Sigmoid colon (tissue), 4 donors: Measurements from ENCODE around the gene PHLPP1.

ENCODE experiments used
- EP300 ChIP-seq, 4 donors: sonication (generic); formaldehyde crosslinking; IDR thresholded peaks; one replicate each; pipeline ENCODE4 v1.6.1; 2017; ENCODE audit warnings: antibody characterized with exemption in 4 of 4
- TF ChIP-seq, protein P1 (sequence below), 4 experiments: fragments of 450-650 bp in 3 of 4; fragments of 200-600 bp in 1 of 4; IDR thresholded peaks; one replicate each; pipeline ENCODE4 v1.5.1; 2016 to 2019; ENCODE audit warnings: antibody characterized with exemption in 4 of 4, mild to moderate bottlenecking in 3 of 4, moderate library complexity in 2 of 4

DNA sequence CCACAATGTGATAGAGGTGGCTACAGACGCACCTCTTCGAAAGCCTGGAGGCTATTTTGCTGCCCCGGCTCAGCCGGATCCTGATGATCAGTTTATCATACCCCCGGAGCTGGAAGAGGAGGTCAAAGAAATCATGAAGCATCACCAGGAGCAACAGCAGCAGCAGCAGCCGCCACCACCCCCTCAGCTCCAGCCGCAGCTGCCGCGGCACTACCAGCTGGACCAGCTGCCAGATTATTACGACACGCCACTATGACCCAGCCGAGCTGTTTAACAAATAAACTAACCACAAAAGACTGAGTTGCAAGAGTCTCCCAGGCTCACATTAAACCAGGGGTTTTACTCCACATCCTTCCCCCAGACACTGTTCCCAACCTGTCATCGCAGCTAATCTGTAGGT, 263.8 kb downstream of the PHLPP1 start:
- TF ChIP-seq, protein P1, sequence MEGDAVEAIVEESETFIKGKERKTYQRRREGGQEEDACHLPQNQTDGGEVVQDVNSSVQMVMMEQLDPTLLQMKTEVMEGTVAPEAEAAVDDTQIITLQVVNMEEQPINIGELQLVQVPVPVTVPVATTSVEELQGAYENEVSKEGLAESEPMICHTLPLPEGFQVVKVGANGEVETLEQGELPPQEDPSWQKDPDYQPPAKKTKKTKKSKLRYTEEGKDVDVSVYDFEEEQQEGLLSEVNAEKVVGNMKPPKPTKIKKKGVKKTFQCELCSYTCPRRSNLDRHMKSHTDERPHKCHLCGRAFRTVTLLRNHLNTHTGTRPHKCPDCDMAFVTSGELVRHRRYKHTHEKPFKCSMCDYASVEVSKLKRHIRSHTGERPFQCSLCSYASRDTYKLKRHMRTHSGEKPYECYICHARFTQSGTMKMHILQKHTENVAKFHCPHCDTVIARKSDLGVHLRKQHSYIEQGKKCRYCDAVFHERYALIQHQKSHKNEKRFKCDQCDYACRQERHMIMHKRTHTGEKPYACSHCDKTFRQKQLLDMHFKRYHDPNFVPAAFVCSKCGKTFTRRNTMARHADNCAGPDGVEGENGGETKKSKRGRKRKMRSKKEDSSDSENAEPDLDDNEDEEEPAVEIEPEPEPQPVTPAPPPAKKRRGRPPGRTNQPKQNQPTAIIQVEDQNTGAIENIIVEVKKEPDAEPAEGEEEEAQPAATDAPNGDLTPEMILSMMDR (IDR thresholded peaks at IDR 0.05): no peak
- no peak for TF ChIP-seq EP300 (IDR thresholded peaks at IDR 0.05)
